Measurements from ENCODE around the gene KDELR1. TPM values are rescaled to one million over a fixed set of nuclear protein-coding genes. Genes with fewer than 3 reads are reported as not detected.

KDELR1 gene
- total RNA-seq, 6 experiments from 2014 or later: 69.1 to 83.1 (median 77.1) TPM

DNA sequence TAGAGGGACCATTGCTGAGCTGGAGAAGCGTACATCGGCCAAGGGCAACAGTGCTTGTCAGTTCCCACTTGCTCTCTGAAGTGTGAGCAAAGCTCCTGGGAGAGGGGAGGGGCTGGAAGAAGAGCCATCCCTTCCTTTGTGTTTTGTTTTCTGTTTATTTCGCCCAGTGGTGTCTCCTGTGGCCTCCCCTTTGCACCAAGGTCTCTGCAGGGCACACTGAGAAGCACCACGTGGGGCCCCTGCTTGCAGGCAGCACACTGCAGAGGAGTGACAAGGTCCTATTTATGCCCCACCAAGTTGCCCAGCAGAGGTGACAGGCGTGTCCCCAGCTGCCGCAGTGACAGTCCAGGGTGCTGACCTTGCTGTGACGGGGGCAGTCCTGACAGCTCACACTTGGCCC, 26.1 kb upstream of the KDELR1 start:
- H3K4me1 ChIP-seq: no peaks in the 10 kb centered on the region
- H3K4me3 ChIP-seq: no peak overlapping the region
- ATAC-seq (no peak), DNase-seq (no peak)
- no peaks in the 10 kb centered on the region for H3K9me3 ChIP-seq
- H3K36me3 ChIP-seq: no peaks in the 10 kb centered on the region
- WGBS (ENCODE audit: insufficient coverage, low coverage, low lambda C conversion rate, missing lambda C conversion rate): no CpG with 5 or more reads among the region's 7 CpGs
- TF ChIP-seq, protein P1, sequence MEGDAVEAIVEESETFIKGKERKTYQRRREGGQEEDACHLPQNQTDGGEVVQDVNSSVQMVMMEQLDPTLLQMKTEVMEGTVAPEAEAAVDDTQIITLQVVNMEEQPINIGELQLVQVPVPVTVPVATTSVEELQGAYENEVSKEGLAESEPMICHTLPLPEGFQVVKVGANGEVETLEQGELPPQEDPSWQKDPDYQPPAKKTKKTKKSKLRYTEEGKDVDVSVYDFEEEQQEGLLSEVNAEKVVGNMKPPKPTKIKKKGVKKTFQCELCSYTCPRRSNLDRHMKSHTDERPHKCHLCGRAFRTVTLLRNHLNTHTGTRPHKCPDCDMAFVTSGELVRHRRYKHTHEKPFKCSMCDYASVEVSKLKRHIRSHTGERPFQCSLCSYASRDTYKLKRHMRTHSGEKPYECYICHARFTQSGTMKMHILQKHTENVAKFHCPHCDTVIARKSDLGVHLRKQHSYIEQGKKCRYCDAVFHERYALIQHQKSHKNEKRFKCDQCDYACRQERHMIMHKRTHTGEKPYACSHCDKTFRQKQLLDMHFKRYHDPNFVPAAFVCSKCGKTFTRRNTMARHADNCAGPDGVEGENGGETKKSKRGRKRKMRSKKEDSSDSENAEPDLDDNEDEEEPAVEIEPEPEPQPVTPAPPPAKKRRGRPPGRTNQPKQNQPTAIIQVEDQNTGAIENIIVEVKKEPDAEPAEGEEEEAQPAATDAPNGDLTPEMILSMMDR (IDR thresholded peaks at IDR 0.05): no peak
- no peak for TF ChIP-seq POLR2A (IDR thresholded peaks at IDR 0.05)
- H3K27me3 ChIP-seq: no peaks in the 10 kb centered on the region
- no peak overlapping the region for H3K27ac ChIP-seq
- intact Hi-C loops (cut with DNase I): no loop called here

DNA sequence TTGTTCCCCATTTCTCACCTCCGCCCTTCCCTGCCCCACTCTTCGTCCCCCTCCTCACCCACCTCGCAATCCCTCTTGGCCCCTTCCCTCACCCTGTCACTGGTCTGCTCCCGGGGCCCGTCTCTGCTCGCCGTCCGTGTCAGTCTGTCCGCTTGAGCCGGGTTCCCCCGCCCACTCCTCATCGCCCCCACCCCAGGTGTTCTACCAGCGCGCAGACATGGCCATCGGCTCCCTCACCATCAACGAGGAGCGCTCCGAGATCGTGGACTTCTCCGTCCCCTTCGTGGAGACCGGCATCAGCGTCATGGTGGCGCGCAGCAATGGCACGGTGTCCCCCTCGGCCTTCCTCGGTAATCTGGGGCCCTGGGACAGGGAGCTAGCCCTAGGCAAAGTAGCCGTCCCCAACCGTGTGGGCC, 24.5 kb upstream of the KDELR1 start:
- H3K36me3 ChIP-seq: no peaks in the 10 kb centered on the region
- intact Hi-C loops (cut with DNase I): no loop called here
- TF ChIP-seq, protein P1 (IDR thresholded peaks at IDR 0.05): no peak
- TF ChIP-seq POLR2A (IDR thresholded peaks at IDR 0.05): no peak
- H3K27ac ChIP-seq: no peak overlapping the region
- H3K27me3 ChIP-seq: no peaks in the 10 kb centered on the region
- no peaks in the 10 kb centered on the region for H3K9me3 ChIP-seq
- H3K4me1 ChIP-seq: no peaks in the 10 kb centered on the region
- H3K4me3 ChIP-seq: peak overlapping the region in 1 of 3 donors; percentile 13
- WGBS (ENCODE audit: insufficient coverage, low coverage, low lambda C conversion rate, missing lambda C conversion rate): 31% methylated on average over 19 of the region's 30 CpGs
- DNase-seq (no peak), ATAC-seq (no peak)

DNA sequence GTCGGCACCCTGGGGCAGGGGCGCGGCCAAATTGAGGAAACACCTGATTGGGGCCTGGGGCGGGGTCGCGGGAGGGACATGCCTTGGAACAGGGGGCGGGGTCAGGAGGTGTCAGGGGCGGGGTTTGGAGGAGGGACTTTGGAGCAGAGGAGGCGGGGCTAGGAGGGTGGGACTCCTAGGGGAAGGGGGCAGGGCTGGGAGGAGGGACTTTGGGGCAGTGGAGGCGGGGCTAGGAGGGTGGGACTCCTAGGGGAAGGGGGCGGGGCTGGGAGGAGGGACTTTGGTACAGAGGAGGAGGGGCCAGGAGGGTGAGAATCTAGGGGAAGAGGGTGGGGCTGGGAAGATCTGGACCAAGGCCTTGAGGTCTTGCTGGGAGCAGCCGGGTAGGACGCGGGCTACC, 24.0 kb upstream of the KDELR1 start:
- WGBS (ENCODE audit: insufficient coverage, low coverage, low lambda C conversion rate, missing lambda C conversion rate): 7% methylated on average over 14 of the region's 14 CpGs
- intact Hi-C loops (cut with DNase I): no loop called here
- no peak overlapping the region for H3K27ac ChIP-seq
- H3K27me3 ChIP-seq: no peaks in the 10 kb centered on the region
- no peaks in the 10 kb centered on the region for H3K36me3 ChIP-seq
- TF ChIP-seq, protein P1 (IDR thresholded peaks at IDR 0.05): no peak
- TF ChIP-seq POLR2A (IDR thresholded peaks at IDR 0.05): no peak
- peak overlapping the region in 1 of 3 donors; percentile 37 for H3K4me3 ChIP-seq
- H3K9me3 ChIP-seq: no peaks in the 10 kb centered on the region
- DNase-seq (peak; percentile 80 to 91 (median 88)), ATAC-seq (peak; percentile 83 to 95 (median 93))
- no peaks in the 10 kb centered on the region for H3K4me1 ChIP-seq

DNA sequence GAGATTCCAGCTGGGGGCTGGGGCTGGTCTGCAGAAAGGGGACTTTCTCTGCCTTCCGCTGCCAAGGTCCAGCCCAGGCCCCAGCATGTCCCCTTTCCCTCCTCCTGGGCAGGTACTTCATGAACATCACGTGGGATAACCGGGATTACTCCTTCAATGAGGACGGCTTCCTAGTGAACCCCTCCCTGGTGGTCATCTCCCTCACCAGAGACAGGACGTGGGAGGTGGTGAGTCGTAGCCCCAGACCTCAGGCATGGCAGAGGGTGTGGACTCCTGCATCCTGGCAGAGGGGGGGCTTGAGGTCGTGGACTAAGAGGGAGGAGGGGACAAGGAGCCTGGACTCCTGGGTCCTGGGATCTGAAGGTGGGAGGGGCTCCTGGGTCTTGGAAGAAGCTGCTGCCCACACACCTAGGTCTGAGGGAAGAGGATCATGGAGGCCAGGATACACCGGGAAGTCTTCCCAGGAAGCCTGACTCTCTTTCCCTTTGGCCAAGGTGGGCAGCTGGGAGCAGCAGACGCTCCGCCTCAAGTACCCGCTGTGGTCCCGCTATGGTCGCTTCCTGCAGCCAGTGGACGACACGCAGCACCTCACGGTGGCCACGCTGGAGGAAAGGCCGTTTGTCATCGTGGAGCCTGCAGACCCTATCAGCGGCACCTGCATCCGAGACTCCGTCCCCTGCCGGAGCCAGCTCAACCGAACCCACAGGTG, 22.7 kb upstream of the KDELR1 start:
- no peak for TF ChIP-seq POLR2A (IDR thresholded peaks at IDR 0.05)
- TF ChIP-seq, protein P1 (IDR thresholded peaks at IDR 0.05): no peak
- intact Hi-C loops (cut with DNase I): no loop called here
- Histone ChIP-seq H3K36me3 (no peaks in the 10 kb centered on the region), H3K4me3 (peak overlapping the region in 1 of 3 donors; percentile 37), H3K9me3 (no peaks in the 10 kb centered on the region), H3K27ac (no peak overlapping the region), H3K4me1 (no peaks in the 10 kb centered on the region), H3K27me3 (no peaks in the 10 kb centered on the region)
- ATAC-seq (no peak), DNase-seq (no peak)
- WGBS (ENCODE audit: insufficient coverage, low coverage, low lambda C conversion rate, missing lambda C conversion rate): 23% methylated on average over 3 of the region's 24 CpGs

Measured in right lobe of liver (tissue), 6 donors.